ENCODE data around the gene PDGFD.

DNA sequence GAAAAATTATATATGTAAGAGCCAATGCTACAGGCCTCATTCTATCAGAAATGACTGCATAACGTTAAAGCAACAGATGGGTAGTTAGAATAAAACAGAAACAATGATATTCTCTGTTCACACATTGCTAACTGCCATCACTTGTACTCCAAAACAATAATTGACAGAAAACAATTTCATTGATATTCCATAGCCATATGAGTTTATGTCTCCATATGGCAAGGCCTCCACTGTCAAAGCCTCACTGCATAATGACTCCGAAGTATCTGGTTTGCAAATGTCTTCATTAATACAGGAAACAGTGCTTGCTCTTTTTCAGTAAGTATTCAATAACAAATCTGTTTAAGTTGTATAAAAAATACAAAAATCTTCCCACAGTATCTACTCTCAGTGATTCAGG, 117.6 kb downstream of the PDGFD start:
- no peak for TF ChIP-seq CTCF (IDR thresholded peaks at IDR 0.05)
- TF ChIP-seq POLR2A (IDR thresholded peaks at IDR 0.05) = no peak

Data from ovary (tissue), 3 donors.